Midbrain (tissue), 1 donor: ENCODE measurements around the gene ITPK1.

Experiments used
- DNase-seq: peaks from one replicate; lab custom pipeline; 2025; lab: John Stamatoyannopoulos, UW

Gene ITPK1

DNA sequence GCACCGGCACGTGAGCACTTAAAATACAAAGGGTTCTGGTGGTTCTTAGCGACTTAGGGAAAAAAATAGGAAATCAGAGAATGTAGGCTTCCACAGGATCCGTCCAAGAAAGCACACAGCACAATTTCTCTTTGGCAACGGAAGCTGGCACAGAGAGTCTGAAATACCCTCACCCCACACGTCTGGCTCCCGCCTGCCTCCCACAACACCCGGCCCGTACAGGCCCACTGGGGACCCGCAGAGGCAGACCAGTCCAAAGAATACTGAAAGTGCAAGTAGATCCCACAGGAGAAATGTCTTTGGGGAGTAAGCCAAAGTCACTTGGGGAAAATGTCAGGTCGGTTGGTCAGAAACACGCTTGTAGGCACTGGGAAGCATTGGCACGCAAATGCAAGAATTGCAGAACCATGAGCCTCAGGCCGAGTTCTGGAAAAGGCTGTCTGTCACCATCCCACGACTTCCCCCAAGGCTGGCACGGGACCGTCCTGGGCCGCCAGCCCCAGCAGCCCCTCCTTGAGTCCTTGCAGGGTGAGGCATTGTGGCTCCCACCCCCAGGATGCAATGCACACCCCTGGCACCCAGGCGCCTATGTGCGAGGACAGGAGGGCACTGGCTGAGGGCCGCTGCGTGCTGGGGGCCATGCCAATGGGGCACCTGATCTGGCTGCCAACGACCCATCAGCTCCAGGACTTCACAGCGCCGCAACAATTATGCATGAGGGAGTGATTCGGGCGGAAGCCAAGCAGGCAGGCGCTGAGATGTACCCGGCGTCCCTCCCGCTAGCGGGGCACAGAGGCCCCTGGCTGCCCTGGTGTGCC is 163.0 kb downstream of the ITPK1 start:
- DNase-seq: peak; percentile 22

DNA sequence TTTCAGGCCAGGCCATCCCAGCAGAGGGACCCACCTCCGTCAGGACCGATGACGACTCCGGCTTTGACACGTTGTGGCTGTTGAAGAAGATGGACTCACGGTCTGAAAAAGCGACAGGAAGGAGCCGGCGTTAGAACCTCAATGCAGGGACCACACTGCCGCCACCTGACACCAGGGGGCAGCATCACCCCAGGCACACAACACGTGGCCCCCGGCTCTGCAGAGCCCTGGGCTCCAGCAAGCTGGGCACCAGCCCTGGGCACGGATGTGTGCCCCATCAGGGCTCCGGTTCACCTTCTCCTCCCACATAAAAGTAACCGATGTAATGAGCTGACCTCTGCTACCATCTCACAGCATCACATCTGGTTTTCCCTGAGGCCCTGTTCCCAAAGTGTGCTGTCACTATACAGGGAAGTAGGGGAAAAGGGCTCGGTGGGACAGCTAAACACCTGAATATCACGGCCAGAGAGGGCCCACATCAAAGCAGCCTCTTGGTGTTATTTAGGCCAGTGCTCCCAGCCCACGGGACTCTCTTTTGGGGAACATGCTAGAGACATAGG is 163.7 kb downstream of the ITPK1 start:
- DNase-seq: peak; percentile 88

DNA sequence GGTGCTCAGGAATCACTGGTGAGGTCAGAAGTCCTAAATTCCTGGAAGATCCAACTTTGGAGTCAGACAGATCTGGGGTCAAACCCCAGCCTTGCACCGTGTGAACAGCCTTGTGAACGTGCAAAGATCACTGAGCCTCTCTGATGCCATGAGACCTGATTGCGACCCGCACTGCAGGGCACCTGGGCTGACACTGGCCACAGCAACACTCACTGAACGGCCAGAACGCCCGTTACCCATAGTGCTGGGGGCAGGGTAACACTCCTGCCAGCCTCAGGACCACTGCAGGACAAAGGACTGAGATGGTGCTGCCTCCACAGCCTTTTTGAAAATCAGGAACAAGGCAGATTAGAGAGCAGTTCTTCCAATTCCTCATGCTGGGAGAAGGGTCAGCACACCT is 164.5 kb downstream of the ITPK1 start:
- no peak for DNase-seq

DNA sequence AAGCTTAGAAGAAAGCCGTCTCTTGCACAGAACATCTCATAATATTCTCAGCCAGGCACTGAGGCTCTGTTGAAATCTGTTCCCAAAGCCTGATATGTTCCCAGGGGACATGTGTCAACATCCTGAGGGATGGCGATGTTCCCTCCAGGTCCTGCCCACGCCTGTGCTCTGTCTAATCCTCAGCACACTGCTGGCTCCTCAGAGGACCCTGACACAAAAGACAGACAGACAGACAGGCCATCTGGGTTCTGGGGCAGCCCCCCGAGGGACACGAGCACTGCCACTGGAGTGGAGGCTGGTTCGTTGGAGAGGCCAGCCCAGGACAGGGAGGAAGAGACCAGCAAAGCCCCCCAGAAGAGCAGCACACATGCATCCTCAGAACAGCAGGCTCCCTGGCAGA is 165.0 kb downstream of the ITPK1 start:
- DNase-seq: no peak

DNA sequence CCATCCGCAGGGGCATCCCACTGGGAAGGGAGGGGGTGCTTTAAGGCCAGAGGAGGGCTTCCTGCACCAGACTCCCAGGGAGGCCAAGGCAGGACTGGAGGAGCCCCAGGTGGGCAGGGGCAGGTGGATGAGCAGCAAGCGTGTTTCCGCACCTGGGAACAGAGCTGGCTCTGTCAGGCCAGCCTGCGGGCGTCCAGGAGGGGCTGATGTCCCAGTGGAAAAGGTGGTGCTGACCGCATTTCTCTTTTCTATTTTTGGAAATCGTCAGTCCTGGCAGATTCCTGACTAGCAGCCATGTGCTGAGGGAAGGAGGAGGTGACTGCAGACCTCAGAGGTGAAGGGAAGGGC is 165.6 kb downstream of the ITPK1 start:
- no peak for DNase-seq

DNA sequence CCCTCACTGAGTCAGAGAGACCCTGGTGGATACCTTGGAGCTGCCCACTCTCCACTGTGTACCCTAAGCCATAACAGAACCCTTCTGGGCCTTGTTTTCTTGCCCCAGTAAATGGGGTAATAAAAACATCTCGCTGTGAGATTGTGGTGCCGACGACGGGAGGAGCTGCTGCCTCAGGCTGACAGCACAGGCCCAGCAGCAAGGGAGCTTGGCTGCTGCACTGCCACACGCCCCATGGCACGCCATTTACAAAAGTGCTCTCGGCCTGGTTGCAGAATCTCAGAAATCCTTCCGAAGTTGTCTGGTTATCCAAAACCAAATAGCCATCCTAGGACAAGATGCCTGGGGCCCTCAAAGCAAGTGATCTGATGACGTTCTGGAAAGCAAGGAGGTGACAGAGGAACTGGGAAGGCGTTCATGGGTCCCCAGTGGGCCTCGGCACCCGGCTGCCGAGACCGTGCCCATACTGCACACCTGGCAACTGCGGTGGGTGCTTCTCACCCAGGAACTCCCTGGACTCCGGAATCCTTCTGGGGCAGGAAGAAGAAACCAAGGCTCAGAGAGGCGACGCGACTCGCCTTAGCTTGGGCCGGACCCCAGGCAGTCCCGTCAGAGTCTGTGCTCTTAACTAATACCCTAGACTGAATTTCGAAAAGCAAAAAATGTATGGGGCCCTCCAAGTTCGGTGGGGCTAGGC is 166.1 kb downstream of the ITPK1 start:
- DNase-seq: no peak

- DNase-seq: no peak
Observed at GRCh38 chr14:92948647-92949046, 167.1 kb downstream of the ITPK1 start.

GRCh38 chr14:92946847-92947545 is 168.7 kb downstream of the ITPK1 start:
- DNase-seq: no peak

- DNase-seq: no peak
Observed at GRCh38 chr14:92945959-92946846, 169.5 kb downstream of the ITPK1 start.

GRCh38 chr14:92945544-92945943 is 170.2 kb downstream of the ITPK1 start:
- no peak for DNase-seq

DNA sequence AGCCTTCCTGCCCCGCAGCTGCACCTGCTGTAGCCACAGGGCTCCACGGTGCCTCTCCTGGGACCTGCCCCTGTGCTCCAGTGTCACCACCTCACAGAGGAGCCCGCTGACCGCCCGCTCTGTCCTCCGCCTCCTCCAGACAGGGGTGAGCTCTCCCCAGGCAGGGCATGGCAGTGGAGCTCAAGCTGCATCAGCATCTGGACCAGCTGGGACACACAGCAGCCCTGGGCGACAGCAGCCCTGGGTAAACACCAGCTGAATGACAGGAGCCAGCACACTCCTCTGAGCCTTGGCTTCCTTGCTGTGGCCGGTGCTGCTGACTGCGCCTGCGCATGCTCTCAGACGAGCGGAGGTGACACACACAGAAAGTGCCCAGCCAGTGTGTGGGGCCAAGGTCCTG is 170.7 kb downstream of the ITPK1 start:
- DNase-seq: no peak

GRCh38 chr14:92943855-92944570 is 171.7 kb downstream of the ITPK1 start:
- no peak for DNase-seq

GRCh38 chr14:92942976-92943710 is 172.6 kb downstream of the ITPK1 start:
- no peak for DNase-seq

DNA sequence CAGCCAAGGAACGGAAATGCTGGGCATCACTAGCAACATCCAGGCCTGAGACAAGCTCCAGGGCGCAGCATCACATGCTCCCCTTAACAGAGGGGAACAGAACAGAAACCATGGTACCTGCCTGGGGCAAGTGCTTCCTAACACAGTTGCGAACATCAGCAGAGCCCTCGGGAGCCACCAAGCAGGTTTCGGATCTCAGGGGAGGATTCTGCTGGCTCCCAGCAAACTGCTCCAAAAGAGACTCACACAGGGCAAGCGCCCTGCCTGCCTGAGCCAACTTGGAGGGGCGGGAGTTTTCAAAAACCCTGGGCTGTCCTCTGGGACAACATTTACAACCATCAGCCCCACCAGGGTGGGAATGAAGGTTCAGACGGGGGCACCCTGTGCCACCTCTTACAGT is 173.1 kb downstream of the ITPK1 start:
- DNase-seq: no peak

GRCh38 chr14:92942136-92942535 is 173.6 kb downstream of the ITPK1 start:
- DNase-seq: no peak

DNA sequence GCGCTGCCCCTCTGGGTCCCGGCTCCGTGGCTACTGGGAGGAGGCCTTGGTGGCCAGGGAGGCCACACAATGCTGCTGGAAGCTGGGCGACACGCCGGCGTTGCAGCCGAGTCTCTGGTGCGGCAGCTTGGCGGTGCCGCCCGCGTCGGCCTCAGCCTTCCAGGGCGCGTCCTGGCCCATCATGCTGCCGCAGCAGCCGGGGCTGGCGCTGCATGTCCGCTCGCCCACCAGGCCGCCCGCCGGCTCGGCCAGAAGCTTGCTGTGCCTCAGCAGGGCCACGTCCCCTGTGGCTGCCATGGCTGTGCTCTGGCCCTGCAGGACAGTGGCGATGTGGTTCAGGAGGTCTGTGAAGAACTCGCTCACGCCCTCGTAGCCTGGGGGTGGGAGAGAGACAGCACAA is 174.2 kb downstream of the ITPK1 start:
- DNase-seq: no peak

DNA sequence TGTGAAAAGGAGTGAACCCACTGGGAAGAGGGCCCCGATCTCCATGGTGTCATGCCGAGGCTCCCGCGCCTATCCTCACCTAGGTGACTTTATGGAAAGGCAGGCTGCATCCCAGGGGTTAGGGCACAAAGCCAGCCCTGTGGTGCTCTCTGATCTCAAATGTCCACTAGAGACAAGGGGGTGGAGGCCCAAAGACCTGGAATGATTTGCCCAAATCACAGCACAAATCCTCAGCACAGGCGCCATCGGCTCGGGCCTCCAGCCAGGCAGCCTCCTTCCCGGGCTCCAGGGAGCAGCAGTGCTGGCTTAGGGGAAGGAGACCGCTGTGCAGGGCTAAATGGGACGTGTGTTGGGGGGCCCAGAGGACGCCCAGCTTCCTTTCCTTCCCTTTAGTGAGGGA is 175.2 kb downstream of the ITPK1 start:
- DNase-seq: no peak

DNA sequence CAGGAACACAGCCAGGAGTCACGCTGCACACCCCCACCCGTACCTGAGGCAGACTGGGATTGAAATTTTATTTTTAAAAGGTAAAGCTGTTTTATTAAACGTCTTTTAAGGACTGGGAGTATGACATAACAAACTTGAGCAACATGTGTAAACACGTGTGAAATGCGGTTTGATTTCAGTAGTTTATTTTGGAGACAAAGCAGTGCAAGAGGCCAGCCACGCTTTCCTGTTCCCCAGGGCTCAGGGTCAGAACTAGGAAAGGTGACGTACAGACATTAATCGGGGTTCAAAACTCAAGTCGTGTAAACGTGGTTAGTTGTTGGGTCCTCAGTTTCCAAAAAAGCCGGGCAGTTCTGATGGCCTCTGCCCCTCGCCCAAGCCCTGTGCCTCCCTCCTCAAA is 176.0 kb downstream of the ITPK1 start:
- no peak for DNase-seq

GRCh38 chr14:92938890-92939671 is 176.6 kb downstream of the ITPK1 start:
- DNase-seq: no peak
